Transverse colon (tissue), 4 donors: ENCODE results near the gene PDCD6IP.

Source experiments
- CTCF ChIP-seq, 5 experiments: fragments of 200-600 bp in 3 of 5; fragments of 450-650 bp in 2 of 5; sonication (generic) in 3 of 5; IDR thresholded peaks; 1 replicate in 2 of 5; 2 replicates in 3 of 5; pipeline ENCODE4 v1.5.1; 2016 to 2017; ENCODE audit warnings: antibody characterized with exemption in 5 of 5, inconsistent platforms in 3 of 5, mild to moderate bottlenecking in 2 of 5, moderate library complexity in 1 of 5
- POLR2AphosphoS5 ChIP-seq, 3 donors: sonication (generic); formaldehyde crosslinking; IDR thresholded peaks; one replicate each; pipeline ENCODE4 v1.6.1; 2016; ENCODE audit warnings: antibody characterized with exemption in 3 of 3

GRCh38 chr3:33768578-33769330 lies 29.7 kb upstream of the PDCD6IP start:
- TF ChIP-seq POLR2AphosphoS5 (IDR thresholded peaks at IDR 0.05) (no peak), CTCF (IDR thresholded peaks at IDR 0.05) (no peak)
